HL-60 (cell line): ENCODE results near the gene CTSK.
"Not testable (repeated sequence)": the region's sequence is repeated elsewhere in the genome, so short reads cannot be mapped to it uniquely, and the experiment has no call there.

Experiments used
- GABPA ChIP-seq: IDR thresholded peaks from 2 replicates; pipeline ENCODE4 v1.6.1; 2012; ENCODE audit warnings: low read depth
- POLR2AphosphoS5 ChIP-seq: IDR thresholded peaks from 2 replicates; pipeline ENCODE4 v1.6.1; 2012; ENCODE audit warnings: low read depth
- SPI1 ChIP-seq: IDR thresholded peaks from 2 replicates; pipeline ENCODE4 v1.6.1; 2012; ENCODE audit warnings: low read depth, mild to moderate bottlenecking, borderline replicate concordance
- TF ChIP-seq, protein P1 (sequence below): IDR thresholded peaks from one replicate; pipeline ENCODE4 v1.5.1; 2011; ENCODE audit warnings: low read length, control low read depth, inconsistent platforms; ENCODE audit not compliant: insufficient read depth
- TF ChIP-seq, protein P2 (sequence below): IDR thresholded peaks from 2 replicates; pipeline ENCODE4 v1.6.1; 2012; ENCODE audit warnings: low read depth; ENCODE audit not compliant: insufficient replicate concordance

DNA sequence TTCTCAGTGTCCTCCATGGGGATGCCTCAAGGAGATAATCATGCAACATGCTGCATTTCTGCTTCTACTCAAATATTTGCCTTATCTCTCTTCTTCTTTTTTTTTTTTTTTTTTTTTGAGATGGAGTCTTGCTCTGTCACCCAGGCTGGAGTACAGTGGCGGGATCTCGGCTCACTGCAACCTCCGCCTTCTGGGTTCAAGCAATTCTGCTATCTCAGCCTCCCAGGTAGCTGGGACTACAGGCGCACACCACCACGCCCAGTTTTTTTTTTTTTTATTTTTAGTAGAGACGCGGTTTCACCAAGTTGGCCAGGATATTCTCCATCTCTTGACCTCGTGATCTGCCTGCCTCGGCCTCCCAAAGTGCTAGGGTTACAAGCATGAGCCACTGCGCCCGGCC lies 32.8 kb upstream of the CTSK start:
- TF ChIP-seq, protein P1, sequence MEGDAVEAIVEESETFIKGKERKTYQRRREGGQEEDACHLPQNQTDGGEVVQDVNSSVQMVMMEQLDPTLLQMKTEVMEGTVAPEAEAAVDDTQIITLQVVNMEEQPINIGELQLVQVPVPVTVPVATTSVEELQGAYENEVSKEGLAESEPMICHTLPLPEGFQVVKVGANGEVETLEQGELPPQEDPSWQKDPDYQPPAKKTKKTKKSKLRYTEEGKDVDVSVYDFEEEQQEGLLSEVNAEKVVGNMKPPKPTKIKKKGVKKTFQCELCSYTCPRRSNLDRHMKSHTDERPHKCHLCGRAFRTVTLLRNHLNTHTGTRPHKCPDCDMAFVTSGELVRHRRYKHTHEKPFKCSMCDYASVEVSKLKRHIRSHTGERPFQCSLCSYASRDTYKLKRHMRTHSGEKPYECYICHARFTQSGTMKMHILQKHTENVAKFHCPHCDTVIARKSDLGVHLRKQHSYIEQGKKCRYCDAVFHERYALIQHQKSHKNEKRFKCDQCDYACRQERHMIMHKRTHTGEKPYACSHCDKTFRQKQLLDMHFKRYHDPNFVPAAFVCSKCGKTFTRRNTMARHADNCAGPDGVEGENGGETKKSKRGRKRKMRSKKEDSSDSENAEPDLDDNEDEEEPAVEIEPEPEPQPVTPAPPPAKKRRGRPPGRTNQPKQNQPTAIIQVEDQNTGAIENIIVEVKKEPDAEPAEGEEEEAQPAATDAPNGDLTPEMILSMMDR, result not testable (repeated sequence)
- not testable (repeated sequence) for TF ChIP-seq SPI1, POLR2AphosphoS5, GABPA
- TF ChIP-seq, protein P2, sequence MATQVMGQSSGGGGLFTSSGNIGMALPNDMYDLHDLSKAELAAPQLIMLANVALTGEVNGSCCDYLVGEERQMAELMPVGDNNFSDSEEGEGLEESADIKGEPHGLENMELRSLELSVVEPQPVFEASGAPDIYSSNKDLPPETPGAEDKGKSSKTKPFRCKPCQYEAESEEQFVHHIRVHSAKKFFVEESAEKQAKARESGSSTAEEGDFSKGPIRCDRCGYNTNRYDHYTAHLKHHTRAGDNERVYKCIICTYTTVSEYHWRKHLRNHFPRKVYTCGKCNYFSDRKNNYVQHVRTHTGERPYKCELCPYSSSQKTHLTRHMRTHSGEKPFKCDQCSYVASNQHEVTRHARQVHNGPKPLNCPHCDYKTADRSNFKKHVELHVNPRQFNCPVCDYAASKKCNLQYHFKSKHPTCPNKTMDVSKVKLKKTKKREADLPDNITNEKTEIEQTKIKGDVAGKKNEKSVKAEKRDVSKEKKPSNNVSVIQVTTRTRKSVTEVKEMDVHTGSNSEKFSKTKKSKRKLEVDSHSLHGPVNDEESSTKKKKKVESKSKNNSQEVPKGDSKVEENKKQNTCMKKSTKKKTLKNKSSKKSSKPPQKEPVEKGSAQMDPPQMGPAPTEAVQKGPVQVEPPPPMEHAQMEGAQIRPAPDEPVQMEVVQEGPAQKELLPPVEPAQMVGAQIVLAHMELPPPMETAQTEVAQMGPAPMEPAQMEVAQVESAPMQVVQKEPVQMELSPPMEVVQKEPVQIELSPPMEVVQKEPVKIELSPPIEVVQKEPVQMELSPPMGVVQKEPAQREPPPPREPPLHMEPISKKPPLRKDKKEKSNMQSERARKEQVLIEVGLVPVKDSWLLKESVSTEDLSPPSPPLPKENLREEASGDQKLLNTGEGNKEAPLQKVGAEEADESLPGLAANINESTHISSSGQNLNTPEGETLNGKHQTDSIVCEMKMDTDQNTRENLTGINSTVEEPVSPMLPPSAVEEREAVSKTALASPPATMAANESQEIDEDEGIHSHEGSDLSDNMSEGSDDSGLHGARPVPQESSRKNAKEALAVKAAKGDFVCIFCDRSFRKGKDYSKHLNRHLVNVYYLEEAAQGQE, result not testable (repeated sequence)
